Measurements from ENCODE around the gene GABRB2.
A peak's percentile ranks its signal among the peaks of the same experiment; 100 is the strongest.
"Not testable (repeated sequence)": the region's sequence is repeated elsewhere in the genome, so short reads cannot be mapped to it uniquely, and the experiment has no call there.

Gene GABRB2

GRCh38 chr5:161544350-161544765, 2.2 kb downstream of the GABRB2 start:
- in situ Hi-C loops (cut with HindIII; ENCODE audit: low sequenced_read_pairs): no loop called here
- peak; percentile 86 for TF ChIP-seq CTCF (IDR thresholded peaks at IDR 0.05; ENCODE audit: low read depth, low read length)
- H3K4me3 ChIP-seq (ENCODE audit: low read depth, low read length): no peak overlapping the region
- peak; percentile 46 for DNase-seq (ENCODE audit: low read depth, low spot score)

- no peak overlapping the region for H3K4me3 ChIP-seq (ENCODE audit: low read depth, low read length)
- no peak for TF ChIP-seq CTCF (IDR thresholded peaks at IDR 0.05; ENCODE audit: low read depth, low read length)
- in situ Hi-C loops (cut with HindIII; ENCODE audit: low sequenced_read_pairs): no loop called here
- DNase-seq (ENCODE audit: low read depth, low spot score): no peak
Observed at GRCh38 chr5:161539016-161539415, 7.5 kb downstream of the GABRB2 start.

- H3K4me3 ChIP-seq (ENCODE audit: low read depth, low read length): no peak overlapping the region
- TF ChIP-seq CTCF (IDR thresholded peaks at IDR 0.05; ENCODE audit: low read depth, low read length): no peak
- DNase-seq (ENCODE audit: low read depth, low spot score): no peak
- in situ Hi-C loops (cut with HindIII; ENCODE audit: low sequenced_read_pairs): no loop called here
Observed at GRCh38 chr5:161535762-161536161, 10.8 kb downstream of the GABRB2 start.

- H3K4me3 ChIP-seq (ENCODE audit: low read depth, low read length): no peak overlapping the region
- no peak for TF ChIP-seq CTCF (IDR thresholded peaks at IDR 0.05; ENCODE audit: low read depth, low read length)
- no peak for DNase-seq (ENCODE audit: low read depth, low spot score)
- in situ Hi-C loops (cut with HindIII; ENCODE audit: low sequenced_read_pairs): no loop called here
Observed at GRCh38 chr5:161530700-161531099, 15.8 kb downstream of the GABRB2 start.

- no peak for TF ChIP-seq CTCF (IDR thresholded peaks at IDR 0.05; ENCODE audit: low read depth, low read length)
- DNase-seq (ENCODE audit: low read depth, low spot score): no peak
- in situ Hi-C loops (cut with HindIII; ENCODE audit: low sequenced_read_pairs): no loop called here
- H3K4me3 ChIP-seq (ENCODE audit: low read depth, low read length): no peak overlapping the region
Observed at GRCh38 chr5:161513942-161514341, 32.6 kb downstream of the GABRB2 start.

- no peak for TF ChIP-seq CTCF (IDR thresholded peaks at IDR 0.05; ENCODE audit: low read depth, low read length)
- H3K4me3 ChIP-seq (ENCODE audit: low read depth, low read length): no peak overlapping the region
- in situ Hi-C loops (cut with HindIII; ENCODE audit: low sequenced_read_pairs): no loop called here
- no peak for DNase-seq (ENCODE audit: low read depth, low spot score)
Observed at GRCh38 chr5:161507591-161507990, 38.9 kb downstream of the GABRB2 start.

- H3K4me3 ChIP-seq (ENCODE audit: low read depth, low read length); in situ Hi-C loops (cut with HindIII; ENCODE audit: low sequenced_read_pairs); DNase-seq (ENCODE audit: low read depth, low spot score): not testable (repeated sequence)
Observed at GRCh38 chr5:161505160-161505559, 41.4 kb downstream of the GABRB2 start.
